DMS79 treated with DMSO at 0.1 percent for 48 hours (cell line): ENCODE data around the gene RIT2.

Experiments used
- DNase-seq: peaks from one replicate; lab custom pipeline; 2025; lab: John Stamatoyannopoulos, UW

The RIT2 gene

GRCh38 chr18:43080671-43081070 is 34.8 kb downstream of the RIT2 start:
- no peak for DNase-seq

DNA sequence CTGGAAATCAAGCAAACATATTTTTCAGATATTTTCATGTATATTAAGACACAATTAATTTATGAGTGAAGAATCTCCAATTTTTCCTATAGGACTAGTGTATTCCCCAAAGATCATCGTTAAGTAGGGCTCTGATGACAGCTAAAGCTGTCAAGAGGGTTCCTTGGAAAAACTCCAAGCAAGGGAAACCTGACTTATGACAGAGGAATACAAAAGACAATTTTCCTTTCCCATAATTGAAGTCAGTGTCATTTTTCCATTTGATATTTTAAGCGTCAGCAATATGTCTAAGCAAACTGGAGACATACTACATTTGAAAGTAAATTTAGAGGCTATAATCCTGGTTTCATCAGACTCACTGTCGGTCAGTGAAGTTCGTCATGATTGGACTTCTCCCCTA is 36.1 kb downstream of the RIT2 start:
- no peak for DNase-seq

GRCh38 chr18:43078478-43079092 is 36.9 kb downstream of the RIT2 start:
- DNase-seq: no peak

DNA sequence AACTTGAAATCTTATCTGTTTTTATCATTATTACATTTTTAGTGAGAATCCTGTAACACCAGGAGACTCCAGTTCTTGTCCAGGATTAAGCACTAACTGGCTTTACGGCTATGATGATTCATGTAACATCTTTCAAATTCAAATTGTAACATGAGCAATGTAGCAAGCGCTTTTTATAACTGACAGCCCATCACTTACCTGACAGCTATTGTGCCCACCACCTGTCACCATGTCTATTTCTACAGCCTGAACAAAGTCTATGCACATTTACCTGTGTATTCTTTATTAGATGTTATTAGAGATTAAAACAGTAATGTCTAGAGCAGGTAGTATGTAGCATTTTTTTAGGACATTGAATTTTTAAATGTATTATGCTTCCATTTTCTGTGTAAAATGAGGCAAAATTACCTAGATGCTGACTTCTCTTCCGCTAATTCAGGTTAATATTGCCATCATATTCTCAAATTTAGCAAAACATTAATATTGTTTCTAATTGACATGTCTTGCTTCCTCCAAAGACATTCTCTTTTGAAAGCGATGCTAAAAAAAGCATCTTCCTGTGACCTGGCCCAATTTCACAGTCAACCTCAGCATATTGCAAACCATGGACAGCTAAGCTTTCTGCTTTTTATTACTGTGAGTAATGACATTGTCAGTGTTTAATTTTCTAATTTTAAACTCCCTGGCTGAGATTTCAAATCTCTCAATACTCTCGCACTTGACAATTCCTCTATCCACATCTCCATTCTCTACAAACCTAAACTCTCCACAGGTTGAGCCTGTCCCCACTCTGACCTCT is 37.8 kb downstream of the RIT2 start:
- DNase-seq: no peak

DNA sequence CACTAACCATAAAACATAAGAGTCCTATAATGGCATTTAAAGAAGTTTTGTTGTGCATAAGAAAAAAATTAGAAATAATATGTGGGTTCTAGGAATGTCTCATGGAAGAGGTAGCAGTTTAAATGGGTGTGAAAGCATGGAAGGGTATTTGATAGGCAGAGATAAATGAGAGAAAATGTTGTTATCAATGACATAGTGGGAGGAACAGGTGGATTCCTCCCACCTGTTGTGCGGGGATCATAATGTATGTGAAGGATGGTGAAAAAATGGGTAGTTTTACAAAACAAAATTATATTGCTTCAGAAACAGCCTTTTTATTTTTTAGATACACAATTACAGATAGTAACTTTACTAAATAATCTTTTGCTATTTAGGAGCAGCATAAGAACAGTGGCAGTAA is 41.7 kb downstream of the RIT2 start:
- DNase-seq: no peak

- no peak for DNase-seq
These were observed 46.7 kb downstream of the RIT2 start for GRCh38 chr18:43068781-43069180.

DNA sequence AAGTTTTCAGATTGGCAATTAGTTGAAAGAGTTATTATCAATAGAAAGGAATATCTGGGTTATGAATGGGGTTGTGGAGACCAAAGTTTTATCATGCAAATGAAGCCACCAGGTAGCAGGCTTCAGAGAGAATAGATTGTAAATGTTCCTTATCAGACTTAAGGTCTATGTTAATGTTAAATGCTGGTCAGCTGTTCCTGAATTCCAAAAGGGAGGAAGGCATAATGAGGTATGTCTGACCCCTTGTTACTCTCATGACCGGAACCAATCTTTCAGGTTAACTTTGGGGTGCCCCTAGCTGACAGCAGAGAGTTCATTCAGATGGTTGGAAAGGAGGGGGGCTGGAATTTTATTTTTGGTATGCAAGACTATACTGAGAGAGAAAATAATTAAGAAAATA is 47.9 kb downstream of the RIT2 start:
- DNase-seq: no peak

- no peak for DNase-seq
These were observed 53.7 kb downstream of the RIT2 start for GRCh38 chr18:43061816-43062215.

DNA sequence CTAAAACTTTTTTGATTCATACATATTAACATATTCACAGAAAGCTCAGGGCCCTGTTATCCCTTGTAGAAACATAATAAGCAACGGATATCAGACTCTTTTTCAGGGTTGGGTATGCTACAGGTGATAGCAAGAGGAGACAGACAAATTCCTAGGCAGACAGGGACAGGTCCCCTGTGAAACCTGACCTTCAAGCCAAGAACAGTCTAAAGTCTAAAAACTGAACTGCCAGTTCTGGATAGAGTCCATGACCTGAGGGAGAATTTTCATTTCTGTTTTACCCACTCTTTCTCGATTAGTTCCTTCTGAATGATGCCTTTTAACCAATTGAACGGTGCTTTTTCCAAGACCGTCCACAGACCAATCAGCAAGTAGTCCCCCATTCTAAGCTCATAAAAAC is 54.2 kb downstream of the RIT2 start:
- DNase-seq: no peak

- DNase-seq: no peak
These were observed 55.5 kb downstream of the RIT2 start for GRCh38 chr18:43060020-43060419.

DNA sequence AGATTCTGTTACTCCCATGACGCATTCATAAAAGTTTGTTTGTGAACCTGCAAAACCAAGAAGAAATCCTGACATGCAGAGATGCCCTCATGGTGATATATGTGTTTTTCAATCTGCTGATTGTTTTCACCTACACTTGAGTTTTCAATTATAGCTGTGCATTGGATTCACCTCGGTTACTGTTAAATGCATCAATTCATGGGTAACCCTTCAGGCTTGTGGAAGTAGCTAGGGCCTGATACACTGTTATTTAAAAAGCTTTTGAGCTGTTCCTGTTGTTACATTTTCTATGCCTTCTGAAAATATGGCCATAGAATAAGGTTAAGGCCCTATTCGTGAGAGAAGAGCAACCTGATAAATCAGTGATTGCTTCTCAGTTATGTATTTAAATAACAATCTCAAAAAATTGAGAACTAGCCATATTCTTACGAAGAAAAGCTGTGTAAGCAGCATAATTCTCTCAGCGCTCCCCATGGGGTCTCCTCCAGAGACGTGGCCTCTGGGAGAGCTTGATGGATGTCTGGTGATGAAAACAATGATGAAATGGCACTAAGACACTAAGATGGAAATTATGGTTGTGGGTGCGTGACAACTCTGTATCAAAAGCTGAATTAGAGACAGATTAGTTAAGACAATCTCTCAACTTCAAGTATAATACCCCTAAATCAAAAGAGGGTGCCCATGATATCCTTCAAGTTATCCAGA is 60.5 kb downstream of the RIT2 start:
- no peak for DNase-seq

- DNase-seq: no peak
These were observed 66.5 kb downstream of the RIT2 start for GRCh38 chr18:43049021-43049420.

DNA sequence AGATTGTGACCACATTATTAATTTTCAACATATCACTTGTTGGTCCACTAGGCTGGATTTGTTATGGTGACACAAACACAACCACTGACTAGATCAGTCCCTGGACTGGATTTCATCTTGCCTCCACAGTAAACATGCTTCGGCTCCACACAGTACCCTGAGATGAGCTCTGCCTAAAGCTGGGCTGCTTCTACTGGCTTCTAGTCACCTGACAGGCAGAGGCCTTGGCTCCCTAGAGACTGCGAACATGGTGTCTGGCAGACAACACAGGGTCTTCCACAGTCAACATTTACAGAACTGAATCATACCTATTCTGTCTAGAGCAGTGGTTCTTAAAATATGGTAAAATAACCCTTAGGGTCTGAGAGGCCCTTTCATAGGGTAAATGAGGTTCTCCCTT is 69.2 kb downstream of the RIT2 start:
- DNase-seq: no peak

DNA sequence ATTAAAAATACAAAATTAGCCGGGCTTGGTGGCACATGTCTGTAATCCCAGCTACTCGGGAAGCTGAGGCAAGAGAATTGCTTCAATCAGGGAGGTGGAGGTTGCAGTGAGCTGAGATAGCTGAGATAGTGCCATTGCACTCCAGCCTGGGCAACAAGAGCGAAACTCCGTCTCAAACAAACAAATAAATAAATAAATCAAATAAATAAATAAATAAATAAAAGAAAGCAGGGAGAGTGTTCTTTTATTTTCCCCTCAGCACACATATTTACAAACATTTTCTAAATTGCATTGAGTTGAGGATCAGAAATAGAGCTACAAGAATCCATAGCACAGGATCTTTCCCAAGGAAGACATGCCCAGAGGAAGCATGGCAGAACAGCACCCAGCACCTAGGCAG is 71.9 kb downstream of the RIT2 start:
- no peak for DNase-seq

DNA sequence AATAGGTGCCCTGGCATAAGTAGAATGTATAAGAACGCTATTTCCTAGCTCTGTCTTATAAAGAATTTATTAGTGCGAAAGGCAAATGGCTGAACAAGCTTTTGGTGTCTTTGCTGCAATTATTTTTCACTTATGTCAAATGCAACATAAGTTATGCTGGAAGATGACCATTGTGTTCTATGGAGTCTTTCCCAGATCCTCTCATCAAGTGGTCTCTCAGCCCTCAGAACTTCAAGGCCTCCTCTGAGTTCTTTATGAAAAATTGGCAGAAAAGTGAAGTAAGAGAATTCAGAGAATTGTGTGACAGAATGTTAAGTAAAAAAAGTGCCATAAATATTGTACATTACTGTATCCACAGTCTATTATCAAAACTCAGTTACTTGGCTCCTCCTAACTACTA is 75.2 kb downstream of the RIT2 start:
- DNase-seq: no peak

DNA sequence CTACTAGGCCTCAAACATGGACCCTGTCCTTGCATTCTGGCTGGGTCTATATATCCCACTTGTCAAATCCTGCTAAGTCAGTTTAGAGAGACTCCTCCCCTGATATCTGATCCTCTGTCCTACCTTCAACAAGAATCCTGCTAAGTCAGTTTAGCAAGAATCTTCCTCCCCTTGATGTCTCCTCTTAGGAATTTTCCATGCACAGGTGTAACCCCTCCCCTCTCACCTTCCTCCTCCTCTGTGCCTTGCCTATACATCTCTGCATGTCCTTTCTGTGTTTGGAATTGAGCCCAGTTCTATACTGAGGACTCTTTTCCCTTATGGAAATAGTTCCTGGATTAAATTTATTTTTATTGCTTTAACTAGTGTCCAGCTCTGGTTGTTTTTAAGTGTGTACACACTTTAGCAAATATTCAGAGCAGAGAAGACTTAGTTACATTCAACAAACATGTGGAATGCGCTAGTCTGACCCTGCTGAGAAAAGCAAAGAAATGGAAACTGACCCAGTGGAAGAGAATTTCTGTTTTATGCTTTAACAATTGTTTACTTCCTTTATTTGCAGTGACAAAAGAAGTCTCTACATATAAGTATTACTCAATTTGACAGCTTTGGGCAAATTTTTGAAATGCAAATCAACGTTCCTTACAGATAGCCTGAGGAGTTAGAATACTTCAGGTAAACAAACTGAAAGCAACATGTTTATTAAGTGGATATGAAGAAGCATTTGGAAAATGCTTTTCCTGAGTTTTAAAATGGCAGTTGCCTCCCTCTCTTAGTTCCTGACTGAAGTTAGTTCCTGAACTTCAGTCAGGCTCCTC is 80.6 kb downstream of the RIT2 start:
- no peak for DNase-seq

DNA sequence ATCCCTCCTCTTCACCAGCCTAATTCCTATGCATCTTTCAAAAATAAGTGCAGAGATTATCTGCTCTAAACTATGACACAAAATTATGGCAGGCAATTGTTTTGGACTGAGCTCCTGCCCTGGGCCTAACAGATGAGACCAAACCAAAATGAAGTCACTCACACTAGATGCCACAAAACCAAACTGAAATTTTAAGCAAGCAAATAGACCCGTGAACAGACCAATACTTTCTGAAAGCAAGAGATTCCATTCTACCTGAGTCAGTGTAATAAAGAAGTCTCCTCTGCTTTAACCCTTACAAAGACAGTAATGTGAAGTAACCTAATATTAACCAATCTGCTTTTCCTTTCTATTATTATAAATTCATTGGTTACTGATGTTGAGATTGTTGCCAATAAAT is 84.3 kb downstream of the RIT2 start:
- no peak for DNase-seq

- no peak for DNase-seq
These were observed 86.1 kb downstream of the RIT2 start for GRCh38 chr18:43029414-43029813.

GRCh38 chr18:43022874-43023273 is 92.6 kb downstream of the RIT2 start:
- DNase-seq: no peak

GRCh38 chr18:43017622-43018021 is 97.9 kb downstream of the RIT2 start:
- no peak for DNase-seq

GRCh38 chr18:43013486-43013885 is 102.0 kb downstream of the RIT2 start:
- DNase-seq: no peak

DNA sequence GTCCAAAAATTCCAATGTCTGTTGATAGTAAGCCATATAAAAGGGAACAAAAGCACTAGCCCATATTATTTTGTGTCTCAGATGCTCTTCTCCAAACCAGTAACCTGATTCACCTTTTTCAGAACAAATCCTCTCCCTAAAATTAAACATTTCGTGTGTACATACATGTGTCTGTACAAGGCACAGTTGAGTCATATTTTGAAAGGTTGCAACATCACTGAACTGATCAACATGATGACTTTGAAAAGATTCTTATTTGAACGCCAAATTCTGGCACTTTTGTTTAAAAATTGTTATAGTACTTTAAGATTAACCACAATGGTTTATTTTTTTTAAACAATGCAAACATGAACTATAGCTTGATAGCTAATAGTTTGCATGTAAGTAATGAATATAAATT is 102.5 kb downstream of the RIT2 start:
- no peak for DNase-seq
